Epithelial cell of esophagus (primary cell): ENCODE results near the gene CNNM4.

ENCODE experiments used
- DNase-seq: peaks from one replicate; pipeline ENCODE4 v3.0.0; 2010; ENCODE audit warnings: low read depth
- H3K4me3 ChIP-seq: 2 replicates; pipeline ENCODE4 v1.5.1; 2011; ENCODE audit warnings: mild to moderate bottlenecking, low read length, control low read depth
- CTCF ChIP-seq: IDR thresholded peaks from 2 replicates; pipeline ENCODE4 v1.5.1; 2011; ENCODE audit warnings: low read depth, mild to moderate bottlenecking, low read length, control low read depth, inconsistent platforms; ENCODE audit not compliant: insufficient read depth; ENCODE audit errors: missing control alignments

CNNM4 gene

DNA sequence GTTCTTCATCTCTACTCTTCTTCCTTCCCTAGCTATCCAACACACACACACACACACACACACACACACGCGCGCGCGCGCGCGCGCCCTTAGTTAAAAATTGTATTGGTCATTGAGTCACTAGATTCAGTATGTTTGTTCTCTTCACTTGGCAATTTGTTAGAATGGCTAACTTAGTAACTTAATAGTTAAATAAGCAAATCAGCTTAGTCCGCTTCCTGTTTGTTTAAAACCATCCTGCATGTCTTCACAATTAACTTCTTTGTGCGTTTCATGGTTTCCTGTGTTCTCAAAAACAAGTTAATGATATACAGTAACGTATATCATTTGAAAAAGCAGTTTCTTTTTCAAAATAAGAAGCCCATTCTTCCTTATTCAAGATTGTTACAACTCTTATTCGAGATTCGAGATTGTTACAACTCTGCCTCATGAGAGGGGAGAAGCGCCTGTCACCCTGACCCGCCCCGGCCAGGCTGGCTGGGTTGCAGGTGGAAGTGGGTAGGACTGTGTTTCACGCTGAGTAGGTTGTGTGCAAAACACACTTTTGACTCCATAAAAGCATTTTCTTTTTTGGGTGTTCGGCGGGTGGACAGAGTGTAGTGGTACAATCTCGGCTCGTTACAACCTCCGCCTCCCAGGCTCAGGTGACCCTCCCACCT is 45.9 kb downstream of the CNNM4 start:
- no peak for DNase-seq
- H3K4me3 ChIP-seq = no peak overlapping the region
- TF ChIP-seq CTCF = no peak

GRCh38 chr2:96807127-96807471 is 46.4 kb downstream of the CNNM4 start:
- DNase-seq = no peak
- TF ChIP-seq CTCF = no peak
- H3K4me3 ChIP-seq = no peak overlapping the region

- no peak for TF ChIP-seq CTCF
- no peak for DNase-seq
- no peak overlapping the region for H3K4me3 ChIP-seq
Observed at GRCh38 chr2:96808176-96808837, 47.6 kb downstream of the CNNM4 start.

DNA sequence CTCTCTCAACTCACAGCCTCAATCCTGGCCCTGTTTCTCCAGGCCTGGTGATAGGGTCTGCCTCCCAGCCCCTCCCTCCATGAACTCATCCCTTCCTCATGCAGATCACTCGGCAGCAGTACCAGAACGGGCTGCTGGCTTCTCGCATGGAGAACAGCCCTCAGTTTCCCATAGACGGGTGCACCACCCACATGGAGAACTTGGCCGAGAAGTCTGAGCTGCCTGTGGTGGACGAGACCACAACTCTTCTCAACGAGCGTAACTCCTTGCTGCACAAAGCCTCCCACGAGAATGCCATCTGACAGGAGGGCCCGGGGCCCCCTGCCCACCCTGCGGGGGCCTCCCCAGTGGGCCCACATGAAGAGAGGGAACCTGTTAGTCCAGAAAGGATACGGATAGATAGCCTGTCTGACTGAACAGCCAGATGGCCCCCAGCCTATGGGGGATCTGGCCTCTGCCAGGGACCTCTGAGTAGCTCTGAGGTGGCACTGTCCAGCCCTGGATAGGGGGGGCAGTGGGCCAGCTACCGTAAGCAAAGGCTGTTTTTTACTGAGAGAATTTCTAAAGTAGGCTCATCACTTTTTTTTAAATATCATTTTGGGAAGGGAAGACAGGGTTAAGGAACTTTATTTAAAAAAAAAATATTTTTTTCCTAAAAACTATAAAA is 48.6 kb downstream of the CNNM4 start:
- no peak overlapping the region for H3K4me3 ChIP-seq
- no peak for TF ChIP-seq CTCF
- no peak for DNase-seq

DNA sequence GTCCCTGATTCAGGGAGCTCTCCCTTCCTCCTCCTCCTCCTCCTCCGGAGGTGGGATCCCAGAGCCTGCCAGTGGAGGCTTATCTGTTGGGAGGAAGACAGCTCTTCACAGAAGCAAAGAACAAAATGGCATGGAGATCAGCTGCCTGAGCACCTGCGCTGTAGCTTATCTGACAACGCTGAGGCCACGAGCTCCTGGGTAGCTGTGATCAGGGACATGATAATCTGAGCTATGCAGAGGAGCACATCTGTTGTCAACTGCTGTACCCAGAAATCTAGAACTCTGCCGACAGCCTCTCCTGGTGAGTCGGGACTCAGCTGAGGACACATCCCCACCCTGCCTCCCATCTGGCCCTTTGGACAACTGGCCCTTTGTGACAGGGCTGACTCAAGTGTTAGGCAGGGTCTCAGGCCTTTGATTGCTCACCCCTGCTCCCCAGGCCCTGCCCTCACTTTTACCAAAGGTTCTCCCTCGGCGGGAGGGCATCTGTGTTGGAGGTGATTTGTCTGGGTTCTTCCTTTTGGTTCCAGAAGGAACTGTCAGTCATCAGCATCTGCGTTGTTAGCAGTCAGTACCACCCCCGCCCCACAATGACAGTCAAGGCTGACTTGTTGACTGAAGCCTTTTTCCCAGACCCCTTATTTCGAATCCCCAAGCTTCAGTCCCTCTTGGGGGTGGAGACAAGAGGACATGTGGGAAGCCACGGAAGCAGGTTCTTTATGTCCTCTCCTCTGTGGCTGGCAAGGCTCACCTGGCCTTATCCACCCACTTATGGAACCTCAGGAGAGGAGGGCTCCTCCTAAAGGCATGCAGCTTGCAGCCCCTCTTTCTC is 49.5 kb downstream of the CNNM4 start:
- DNase-seq = no peak
- no peak for TF ChIP-seq CTCF
- no peak overlapping the region for H3K4me3 ChIP-seq

DNA sequence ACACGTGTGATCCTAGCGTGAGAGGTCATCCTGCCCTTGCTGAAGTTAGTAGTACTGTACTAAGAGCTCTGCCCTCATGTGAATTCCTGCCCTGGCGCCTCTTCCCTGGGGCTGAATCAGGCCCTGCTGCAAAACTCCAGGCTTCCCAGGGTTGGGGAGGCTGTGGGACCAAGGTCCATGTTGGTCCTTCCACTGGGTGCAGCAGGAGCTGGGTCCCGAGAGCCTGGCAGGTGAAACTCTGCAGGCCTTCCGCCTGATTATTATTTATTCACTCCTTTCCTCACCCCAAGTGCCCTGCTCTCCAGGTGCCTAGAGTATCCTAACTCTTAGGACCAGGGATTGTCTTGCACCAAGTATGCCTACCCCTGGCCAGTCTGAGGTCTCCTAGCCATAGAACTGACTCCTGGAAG is 50.1 kb downstream of the CNNM4 start:
- DNase-seq = no peak

More for the DNA sequence above, 50.1 kb downstream of the CNNM4 start:
- TF ChIP-seq CTCF = no peak
- H3K4me3 ChIP-seq = no peak overlapping the region
